ENCODE measurements around the gene INTS7. TPM values are rescaled to one million over a fixed set of nuclear protein-coding genes. Genes with fewer than 3 reads are reported as not detected.

The INTS7 gene
- total and polyA plus RNA-seq, 9 of the 15 experiments (the other 6 are each of a cell fraction or from before 2014, with no cell fraction given) = 27.3 to 68.4 (median 40.4) TPM

GRCh38 chr1:212035123-212035834 is at the start of gene INTS7, which contains the start of gene DTL (continued):
- TF ChIP-seq E2F5 (CRISPR knock-in tag; IDR thresholded peaks at IDR 0.05) (peak; percentile 92), RUNX1 (IDR thresholded peaks at IDR 0.05; ENCODE audit: low read depth) (peak; percentile 54; the same call in 1 of the 2 replicates), TAF15 (IDR thresholded peaks at IDR 0.05; ENCODE audit: low read depth, low read length) (no peak), POU5F1 (IDR thresholded peaks at IDR 0.05; ENCODE audit: borderline replicate concordance, low read depth, low read length, partially characterized antibody) (peak; percentile 36), ARID3A (IDR thresholded peaks at IDR 0.05; ENCODE audit: borderline replicate concordance, low read depth, low read length) (no peak), TEAD4 (IDR thresholded peaks at IDR 0.05; ENCODE audit: low read length) (0 out of 2 replicates have a peak, but pooled peaks have one; percentile 55), TEAD4 (CRISPR knock-in tag; IDR thresholded peaks at IDR 0.05; ENCODE audit: borderline replicate concordance) (no peak), CAMTA2 (CRISPR knock-in tag; conservative IDR thresholded peaks at IDR 0.05) (no peak), ATF1 (CRISPR knock-in tag; IDR thresholded peaks at IDR 0.05) (peak; percentile 77), ATF1 (tag; IDR thresholded peaks at IDR 0.05) (peak; percentile 99), RFX7 (CRISPR knock-in tag; IDR thresholded peaks at IDR 0.05) (no peak), SPI1 (IDR thresholded peaks at IDR 0.05; ENCODE audit: borderline replicate concordance, low read depth, low read length) (peak; percentile 77; the same call in 1 of the 2 replicates), CCAR2 (IDR thresholded peaks at IDR 0.05; ENCODE audit: low read depth, low read length) (no peak), SP1 (CRISPR knock-in tag; IDR thresholded peaks at IDR 0.05) (peak; percentile 89), FUS (optimal IDR thresholded peaks at IDR 0.05; ENCODE audit: low read depth, low read length) (no peak), PTTG1 (tag; IDR thresholded peaks at IDR 0.05; ENCODE audit: low read depth) (no peak), ZNF239 (CRISPR knock-in tag; IDR thresholded peaks at IDR 0.05) (0 out of 2 replicates have a peak, but pooled peaks have one; percentile 23), KAT7 (CRISPR knock-in tag; IDR thresholded peaks at IDR 0.05; ENCODE audit: borderline replicate concordance) (peak; percentile 35; the same call in 1 of the 2 replicates), ZBTB12 (CRISPR knock-in tag; IDR thresholded peaks at IDR 0.05) (peak; percentile 91)
- TF ChIP-seq, protein P1, sequence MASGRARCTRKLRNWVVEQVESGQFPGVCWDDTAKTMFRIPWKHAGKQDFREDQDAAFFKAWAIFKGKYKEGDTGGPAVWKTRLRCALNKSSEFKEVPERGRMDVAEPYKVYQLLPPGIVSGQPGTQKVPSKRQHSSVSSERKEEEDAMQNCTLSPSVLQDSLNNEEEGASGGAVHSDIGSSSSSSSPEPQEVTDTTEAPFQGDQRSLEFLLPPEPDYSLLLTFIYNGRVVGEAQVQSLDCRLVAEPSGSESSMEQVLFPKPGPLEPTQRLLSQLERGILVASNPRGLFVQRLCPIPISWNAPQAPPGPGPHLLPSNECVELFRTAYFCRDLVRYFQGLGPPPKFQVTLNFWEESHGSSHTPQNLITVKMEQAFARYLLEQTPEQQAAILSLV (tag; IDR thresholded peaks at IDR 0.05) = peak; percentile 56
- TF ChIP-seq, protein P2, sequence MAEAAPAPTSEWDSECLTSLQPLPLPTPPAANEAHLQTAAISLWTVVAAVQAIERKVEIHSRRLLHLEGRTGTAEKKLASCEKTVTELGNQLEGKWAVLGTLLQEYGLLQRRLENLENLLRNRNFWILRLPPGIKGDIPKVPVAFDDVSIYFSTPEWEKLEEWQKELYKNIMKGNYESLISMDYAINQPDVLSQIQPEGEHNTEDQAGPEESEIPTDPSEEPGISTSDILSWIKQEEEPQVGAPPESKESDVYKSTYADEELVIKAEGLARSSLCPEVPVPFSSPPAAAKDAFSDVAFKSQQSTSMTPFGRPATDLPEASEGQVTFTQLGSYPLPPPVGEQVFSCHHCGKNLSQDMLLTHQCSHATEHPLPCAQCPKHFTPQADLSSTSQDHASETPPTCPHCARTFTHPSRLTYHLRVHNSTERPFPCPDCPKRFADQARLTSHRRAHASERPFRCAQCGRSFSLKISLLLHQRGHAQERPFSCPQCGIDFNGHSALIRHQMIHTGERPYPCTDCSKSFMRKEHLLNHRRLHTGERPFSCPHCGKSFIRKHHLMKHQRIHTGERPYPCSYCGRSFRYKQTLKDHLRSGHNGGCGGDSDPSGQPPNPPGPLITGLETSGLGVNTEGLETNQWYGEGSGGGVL (CRISPR knock-in tag; IDR thresholded peaks at IDR 0.05) = no peak

All from K562 (cell line).